Measurements from ENCODE around the gene SULF2. TPM values are rescaled to one million over a fixed set of nuclear protein-coding genes. Genes with fewer than 3 reads are reported as not detected.
"Not testable (repeated sequence)": the region's sequence is repeated elsewhere in the genome, so short reads cannot be mapped to it uniquely, and the experiment has no call there.

Gene SULF2
- total RNA-seq, 2 donors from 2014 or later: 9.1 to 34.3 TPM

- Histone ChIP-seq H3K27ac (no peak overlapping the region), H3K4me1 (no peaks in the 10 kb centered on the region), H3K4me3 (no peak overlapping the region), H3K27me3 (no peaks in the 10 kb centered on the region), H3K36me3 (replicated peaks in 1 of 2; ENCODE audit: insufficient read depth in 1 of 2, low read depth in 2 of 2) (no peaks in the 10 kb centered on the region), H3K9me3 (peaks cover 0 to 8% (median 0%) of the 10 kb centered on the region in 3 donors)
- ATAC-seq: no peak
- intact Hi-C loops (cut with DNase I): no loop called here
- no peak for DNase-seq
- TF ChIP-seq CTCF (IDR thresholded peaks at IDR 0.05) (no peak), POLR2A (IDR thresholded peaks at IDR 0.05) (no peak)
- 45 to 48% methylated on average over 13 to 18 of the region's 18 CpGs for WGBS, 2 donors
Observed at GRCh38 chr20:47810721-47811347, 25.6 kb upstream of the SULF2 start.

DNA sequence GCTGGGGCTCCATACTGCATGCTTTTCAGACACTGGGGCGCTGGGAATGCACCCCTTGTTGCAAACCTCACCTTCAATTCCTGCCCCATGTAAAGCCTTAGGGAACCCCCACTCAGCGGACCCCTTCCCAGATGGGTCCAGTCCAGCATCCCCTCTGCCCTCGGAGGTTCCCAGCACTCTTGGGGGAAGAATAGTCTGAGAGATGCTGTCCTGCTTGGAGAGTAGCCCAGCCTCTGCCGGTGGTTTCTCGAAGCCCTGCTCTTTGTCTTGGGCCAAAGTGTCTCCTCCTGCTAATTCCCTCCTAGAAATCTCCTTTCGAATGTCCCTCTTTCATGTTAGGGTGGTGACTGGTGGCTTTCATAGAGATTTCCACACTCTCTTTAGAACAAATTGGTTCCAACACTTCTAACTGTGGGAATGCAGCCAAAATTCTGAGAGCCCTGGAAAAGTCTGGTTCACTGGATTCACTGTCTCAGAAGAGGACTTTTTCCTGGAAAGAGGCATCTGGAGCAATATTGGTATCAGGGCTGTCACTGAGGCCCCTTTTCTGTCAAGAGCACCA lies 24.9 kb upstream of the SULF2 start:
- no peak overlapping the region for H3K27ac ChIP-seq
- no peaks in the 10 kb centered on the region for H3K36me3 ChIP-seq (replicated peaks in 1 of 2; ENCODE audit: insufficient read depth in 1 of 2, low read depth in 2 of 2)
- DNase-seq (no peak), ATAC-seq (no peak)
- no peak overlapping the region for H3K4me3 ChIP-seq
- no peaks in the 10 kb centered on the region for H3K27me3 ChIP-seq
- no peaks in the 10 kb centered on the region for H3K4me1 ChIP-seq
- intact Hi-C loops (cut with DNase I): no loop called here
- no peak for TF ChIP-seq POLR2A (IDR thresholded peaks at IDR 0.05)
- TF ChIP-seq CTCF (IDR thresholded peaks at IDR 0.05): no peak
- WGBS, 2 donors: 53 to 57% methylated on average over 6 of the region's 6 CpGs
- H3K9me3 ChIP-seq: peaks cover 0 to 8% (median 0%) of the 10 kb centered on the region in 3 donors

GRCh38 chr20:47809161-47809960 lies 24.1 kb upstream of the SULF2 start:
- H3K27me3 ChIP-seq: no peaks in the 10 kb centered on the region
- WGBS, 2 donors: 62% methylated on average over 15 of the region's 15 CpGs
- no peak overlapping the region for H3K27ac ChIP-seq
- DNase-seq (no peak), ATAC-seq (no peak)
- no peaks in the 10 kb centered on the region for H3K36me3 ChIP-seq (replicated peaks in 1 of 2; ENCODE audit: insufficient read depth in 1 of 2, low read depth in 2 of 2)
- peaks cover 0 to under 1% (median 0%) of the 10 kb centered on the region in 3 donors for H3K9me3 ChIP-seq
- intact Hi-C loops (cut with DNase I): no loop called here
- TF ChIP-seq POLR2A (IDR thresholded peaks at IDR 0.05) (no peak), CTCF (IDR thresholded peaks at IDR 0.05) (no peak)
- no peak overlapping the region for H3K4me3 ChIP-seq
- H3K4me1 ChIP-seq: no peaks in the 10 kb centered on the region

- Histone ChIP-seq H3K27me3 (no peaks in the 10 kb centered on the region), H3K36me3 (replicated peaks in 1 of 2; ENCODE audit: insufficient read depth in 1 of 2, low read depth in 2 of 2) (no peaks in the 10 kb centered on the region), H3K4me3 (no peak overlapping the region), H3K4me1 (no peaks in the 10 kb centered on the region), H3K9me3 (no peaks in the 10 kb centered on the region), H3K27ac (no peak overlapping the region)
- intact Hi-C loops (cut with DNase I): no loop called here
- ATAC-seq: no peak
- 20 to 30% methylated on average over 5 to 14 of the region's 14 CpGs for WGBS, 2 donors
- no peak for DNase-seq
- TF ChIP-seq CTCF (IDR thresholded peaks at IDR 0.05) (no peak), POLR2A (IDR thresholded peaks at IDR 0.05) (no peak)
Observed at GRCh38 chr20:47805951-47806350, 20.7 kb upstream of the SULF2 start.

GRCh38 chr20:47804972-47805371 lies 19.7 kb upstream of the SULF2 start:
- H3K36me3 ChIP-seq (replicated peaks in 1 of 2; ENCODE audit: insufficient read depth in 1 of 2, low read depth in 2 of 2); DNase-seq; ATAC-seq; H3K9me3 ChIP-seq; H3K4me1 ChIP-seq; H3K27ac ChIP-seq; H3K27me3 ChIP-seq; intact Hi-C loops (cut with DNase I); H3K4me3 ChIP-seq: not testable (repeated sequence)
- 65 to 71% methylated on average over 7 of the region's 7 CpGs for WGBS, 2 donors

GRCh38 chr20:47804224-47804825 lies 19.0 kb upstream of the SULF2 start:
- H3K4me3 ChIP-seq; DNase-seq; intact Hi-C loops (cut with DNase I); H3K27me3 ChIP-seq; H3K4me1 ChIP-seq; H3K36me3 ChIP-seq (replicated peaks in 1 of 2; ENCODE audit: insufficient read depth in 1 of 2, low read depth in 2 of 2); H3K9me3 ChIP-seq; H3K27ac ChIP-seq; ATAC-seq: not testable (repeated sequence)
- WGBS, 2 donors: 72 to 78% methylated on average over 15 of the region's 15 CpGs

Data from body of pancreas (tissue), 4 donors.